DLD1 (cell line): ENCODE data around the gene BOC.

ENCODE experiments used
- in situ Hi-C: cut with HindIII; loops from 2 replicates; pipeline ENCODE4 v1.10.0; 2017; ENCODE audit warnings: low sequenced_read_pairs

BOC gene

DNA sequence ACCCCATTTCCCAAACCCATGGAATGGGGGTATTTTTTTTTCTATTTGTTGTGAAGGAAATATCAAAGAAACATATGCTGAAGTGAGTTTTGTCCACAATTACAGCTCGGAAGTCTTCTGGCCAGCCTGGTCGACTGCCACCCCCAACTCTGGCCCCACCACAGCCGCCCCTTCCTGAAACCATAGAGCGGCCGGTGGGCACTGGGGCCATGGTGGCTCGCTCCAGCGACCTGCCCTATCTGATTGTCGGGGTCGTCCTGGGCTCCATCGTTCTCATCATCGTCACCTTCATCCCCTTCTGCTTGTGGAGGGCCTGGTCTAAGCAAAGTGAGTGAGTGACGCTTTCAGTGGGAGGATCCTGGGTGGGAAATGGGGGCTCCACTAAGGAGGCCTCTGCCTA is 71.9 kb downstream of the BOC start:
- in situ Hi-C loops = no loop called here

DNA sequence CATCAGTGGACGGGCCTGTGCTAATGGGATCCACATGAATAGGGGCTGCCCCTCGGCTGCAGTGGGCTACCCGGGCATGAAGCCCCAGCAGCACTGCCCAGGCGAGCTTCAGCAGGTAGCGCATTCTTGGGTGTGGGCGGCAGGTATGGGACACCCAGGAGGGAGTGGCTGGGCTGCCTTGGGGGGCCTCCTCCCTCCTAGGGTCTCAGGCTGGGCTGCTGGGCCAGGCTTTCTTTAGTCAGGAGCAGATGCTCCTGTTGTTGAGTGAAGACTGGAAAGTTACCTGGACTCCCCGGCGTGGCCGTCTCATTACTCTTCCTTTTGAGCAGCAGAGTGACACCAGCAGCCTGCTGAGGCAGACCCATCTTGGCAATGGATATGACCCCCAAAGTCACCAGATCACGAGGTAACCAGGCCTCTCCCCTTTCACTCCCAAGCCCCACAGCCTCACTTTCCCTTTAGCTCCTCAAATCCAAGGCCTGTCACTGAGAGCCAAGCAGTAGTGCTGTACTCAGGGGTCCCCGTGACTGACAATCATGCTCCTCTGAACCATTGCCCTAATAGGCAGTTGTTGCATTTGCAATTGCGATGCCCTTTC is 73.2 kb downstream of the BOC start:
- in situ Hi-C loops = no loop called here

DNA sequence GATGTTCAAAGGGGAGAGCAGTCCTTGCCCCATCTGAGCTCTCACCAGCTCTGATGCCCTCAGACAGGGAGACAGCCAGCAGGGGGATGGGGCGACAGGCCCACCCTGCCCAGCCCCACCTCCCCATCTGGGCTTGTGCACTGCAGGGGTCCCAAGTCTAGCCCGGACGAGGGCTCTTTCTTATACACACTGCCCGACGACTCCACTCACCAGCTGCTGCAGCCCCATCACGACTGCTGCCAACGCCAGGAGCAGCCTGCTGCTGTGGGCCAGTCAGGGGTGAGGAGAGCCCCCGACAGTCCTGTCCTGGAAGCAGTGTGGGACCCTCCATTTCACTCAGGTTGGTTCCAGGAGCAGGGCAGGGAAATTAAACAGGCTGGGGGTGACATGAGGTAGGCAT is 73.9 kb downstream of the BOC start:
- in situ Hi-C loops = no loop called here

DNA sequence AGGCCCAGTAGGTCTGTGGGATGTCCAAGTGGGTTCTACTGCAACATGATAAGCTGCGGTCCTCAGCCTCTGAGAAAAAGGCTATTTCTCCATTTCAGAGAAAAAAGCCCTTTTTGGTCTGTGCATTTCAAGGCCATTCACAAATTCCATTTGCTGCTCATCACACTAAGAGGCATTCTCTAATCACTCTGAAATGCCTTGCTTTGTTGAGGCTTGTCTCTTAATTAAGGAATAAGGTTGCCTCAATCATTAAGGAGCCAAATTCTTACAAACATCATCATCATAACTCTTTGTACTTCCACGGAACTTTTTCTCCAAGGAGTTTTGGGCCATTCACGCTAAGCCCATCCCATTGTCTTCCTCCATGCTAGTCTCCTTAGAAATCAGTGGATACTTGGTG is 74.4 kb downstream of the BOC start:
- in situ Hi-C loops = no loop called here

DNA sequence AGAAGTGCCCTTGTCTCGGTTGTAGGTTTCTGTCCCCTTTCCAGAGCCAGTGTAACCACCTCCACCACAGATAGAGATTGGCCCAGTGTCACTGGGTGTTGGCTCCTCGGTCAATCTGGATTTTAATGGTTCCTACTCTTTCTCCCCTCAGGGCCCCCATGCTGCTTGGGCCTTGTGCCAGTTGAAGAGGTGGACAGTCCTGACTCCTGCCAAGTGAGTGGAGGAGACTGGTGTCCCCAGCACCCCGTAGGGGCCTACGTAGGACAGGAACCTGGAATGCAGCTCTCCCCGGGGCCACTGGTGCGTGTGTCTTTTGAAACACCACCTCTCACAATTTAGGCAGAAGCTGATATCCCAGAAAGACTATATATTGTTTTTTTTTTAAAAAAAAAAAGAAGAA is 75.2 kb downstream of the BOC start:
- in situ Hi-C loops = no loop called here

DNA sequence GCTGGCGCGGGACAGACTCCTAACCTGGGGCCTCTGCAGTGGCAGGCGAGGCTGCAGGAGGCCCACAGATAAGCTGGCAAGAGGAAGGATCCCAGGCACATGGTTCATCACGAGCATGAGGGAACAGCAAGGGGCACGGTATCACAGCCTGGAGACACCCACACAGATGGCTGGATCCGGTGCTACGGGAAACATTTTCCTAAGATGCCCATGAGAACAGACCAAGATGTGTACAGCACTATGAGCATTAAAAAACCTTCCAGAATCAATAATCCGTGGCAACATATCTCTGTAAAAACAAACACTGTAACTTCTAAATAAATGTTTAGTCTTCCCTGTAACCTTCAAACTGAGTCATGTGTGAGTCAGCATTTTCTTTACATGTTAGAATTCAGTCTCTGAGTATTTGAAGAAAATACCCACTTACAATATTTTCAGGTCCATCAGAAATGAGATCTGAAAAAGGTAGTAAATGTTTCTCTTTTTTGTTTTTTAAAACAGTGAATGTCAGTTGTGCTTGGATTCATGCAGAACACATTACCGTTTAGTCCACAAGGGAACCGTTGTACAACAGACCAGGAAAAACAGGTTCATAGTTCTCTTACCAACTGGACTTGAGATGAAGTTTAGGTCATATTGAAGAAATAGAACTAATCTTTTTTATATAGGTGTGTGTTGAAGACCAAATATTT is 75.9 kb downstream of the BOC start:
- in situ Hi-C loops = no loop called here

DNA sequence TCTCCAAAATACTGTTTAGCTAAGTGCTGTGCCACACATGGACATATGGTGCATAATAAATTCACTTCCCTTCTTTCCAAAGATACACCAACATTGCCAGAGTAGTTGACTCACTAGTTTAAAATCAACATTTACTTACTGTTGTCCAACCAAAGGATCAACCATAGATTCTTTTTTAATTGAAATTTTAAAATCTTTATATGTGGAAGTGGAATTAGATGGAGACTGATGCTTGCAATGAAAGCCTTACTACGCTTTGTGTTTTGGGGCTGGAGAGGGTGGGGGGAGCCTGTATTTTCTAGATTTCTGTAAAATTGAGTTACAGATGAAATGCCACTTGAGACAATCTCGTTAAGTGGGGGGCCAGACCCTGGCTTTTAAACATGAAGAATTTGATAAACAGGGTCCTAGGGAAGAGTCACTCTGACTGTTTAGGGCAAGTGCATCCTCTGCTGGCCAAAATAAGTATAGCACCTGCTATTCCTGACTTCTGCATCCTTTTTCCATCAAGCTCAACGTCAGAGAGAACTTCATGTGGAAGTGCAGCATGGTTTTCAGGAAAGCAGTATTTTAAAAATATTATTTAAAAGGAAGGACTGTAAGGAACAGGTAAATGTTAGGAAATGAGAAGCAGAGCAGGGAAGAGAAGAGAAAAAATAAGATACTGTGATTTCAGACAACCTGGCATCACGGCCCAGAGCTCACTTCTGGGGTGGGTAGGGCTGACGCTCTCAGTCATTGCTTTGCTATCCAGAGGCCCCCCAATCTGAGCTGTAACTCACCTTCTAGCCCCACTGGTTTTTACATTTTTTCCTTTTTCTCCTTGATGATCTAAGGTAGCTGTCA is 76.7 kb downstream of the BOC start:
- in situ Hi-C loops = no loop called here

DNA sequence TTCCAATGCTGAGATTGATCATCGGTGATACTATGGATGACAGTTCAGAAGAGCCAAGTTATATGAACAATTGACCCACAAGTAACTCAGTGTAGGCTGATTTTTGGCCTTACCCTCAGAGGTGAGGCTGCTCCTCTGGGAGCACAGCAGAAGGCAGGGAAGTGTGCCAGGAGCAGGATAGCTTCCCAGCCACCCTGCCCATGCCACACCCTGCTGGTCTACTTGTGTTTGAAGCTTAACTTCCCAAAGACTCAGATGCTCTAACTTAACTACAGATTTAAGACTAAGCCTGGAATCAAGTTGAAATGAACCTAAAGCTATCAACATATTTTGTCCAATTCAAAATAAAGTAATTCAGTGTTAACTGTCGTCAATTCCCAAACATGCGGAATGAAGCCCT is 77.5 kb downstream of the BOC start:
- in situ Hi-C loops = no loop called here

DNA sequence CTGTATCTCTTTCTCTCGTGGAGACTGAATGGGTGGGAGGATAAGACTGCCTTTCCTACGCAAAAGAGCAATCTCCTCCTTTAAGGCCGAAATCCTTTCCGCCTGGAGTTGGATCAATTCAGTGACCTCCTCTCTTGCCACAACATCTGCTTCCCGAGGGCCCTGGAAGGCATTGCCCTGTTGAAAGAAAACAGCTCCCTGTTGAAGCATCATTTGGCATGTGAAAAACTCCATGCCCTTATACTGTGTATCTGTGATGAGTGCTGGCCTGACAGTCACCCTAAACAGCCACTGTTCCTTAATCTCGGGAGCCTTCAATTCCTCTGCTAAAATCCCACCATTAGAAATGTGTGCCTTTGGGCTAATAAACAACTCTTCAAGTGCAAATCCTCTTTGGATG is 80.2 kb downstream of the BOC start:
- in situ Hi-C loops = no loop called here

DNA sequence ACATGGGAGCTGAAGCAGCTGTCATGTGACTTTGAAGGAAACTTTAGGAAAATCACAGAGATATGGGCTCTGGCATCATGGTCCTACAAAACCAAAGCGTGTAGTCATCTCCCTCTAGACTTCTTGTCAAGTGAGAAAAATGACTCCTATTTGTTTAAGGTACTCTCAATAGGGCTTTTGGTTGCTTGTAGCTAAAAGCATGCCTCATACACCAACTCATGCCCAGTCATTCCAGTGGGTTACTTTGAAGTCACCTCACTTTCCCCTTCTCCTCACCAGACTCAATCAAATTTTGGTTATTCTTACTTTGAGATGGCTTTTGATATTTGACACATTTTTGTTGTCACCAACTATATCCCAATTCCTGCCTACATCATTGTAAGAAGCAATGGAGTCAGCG is 81.6 kb downstream of the BOC start:
- in situ Hi-C loops = no loop called here

DNA sequence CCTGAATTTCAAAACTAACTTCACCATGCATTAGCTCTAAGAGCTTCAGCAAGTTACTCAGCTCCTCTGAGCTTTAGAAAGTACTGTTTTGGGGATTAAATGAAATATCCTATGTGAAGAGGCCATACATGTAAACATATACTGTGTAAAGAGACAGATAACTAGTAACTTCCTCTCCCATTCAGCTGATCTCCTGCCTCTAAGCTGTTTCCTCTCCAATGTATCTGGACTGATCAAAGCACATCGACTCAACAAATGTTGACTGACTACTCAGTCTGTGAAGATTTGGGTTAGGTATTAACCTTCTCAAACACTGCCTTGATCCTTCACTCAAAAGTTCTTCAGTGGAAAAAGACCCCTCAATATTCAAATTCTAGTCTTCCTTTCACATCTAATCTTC is 82.0 kb downstream of the BOC start:
- in situ Hi-C loops = no loop called here

DNA sequence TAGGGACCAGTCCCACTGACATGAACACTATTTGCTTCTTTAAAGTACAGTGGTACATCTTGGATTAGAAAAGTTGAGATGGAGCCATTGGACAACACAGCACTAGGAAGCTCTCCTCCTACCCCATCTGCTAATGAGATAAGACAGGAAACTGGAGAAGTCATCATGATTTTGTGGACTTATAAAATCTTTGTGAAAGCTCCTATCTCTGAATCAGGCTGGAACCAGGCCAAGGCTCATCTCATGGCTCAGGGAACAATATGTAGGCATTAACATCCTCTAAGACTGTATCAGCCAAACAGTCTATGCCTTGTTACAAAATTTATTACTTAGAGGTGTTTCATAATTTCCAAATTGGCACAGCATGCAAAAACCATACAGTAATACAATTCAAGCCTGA is 84.1 kb downstream of the BOC start:
- in situ Hi-C loops = no loop called here

DNA sequence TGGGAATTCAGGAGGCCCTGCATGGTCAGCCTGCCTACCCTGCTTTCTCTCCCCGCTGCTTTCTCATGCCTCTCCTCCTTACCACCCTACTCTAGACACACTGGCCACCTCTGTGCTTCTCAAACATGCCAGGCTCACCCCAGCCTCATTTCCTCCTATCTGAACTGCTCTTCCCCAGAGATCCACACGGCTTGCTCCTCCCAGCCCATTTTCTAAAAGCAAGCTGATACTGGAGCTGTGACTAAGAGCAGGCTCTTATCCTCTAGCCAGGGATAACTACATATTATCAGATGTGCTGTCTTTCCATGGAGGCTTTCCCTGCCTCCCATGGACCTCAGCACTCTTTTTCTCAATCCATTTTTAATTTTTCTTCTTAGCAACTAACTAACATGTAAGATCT is 85.9 kb downstream of the BOC start:
- in situ Hi-C loops = no loop called here

DNA sequence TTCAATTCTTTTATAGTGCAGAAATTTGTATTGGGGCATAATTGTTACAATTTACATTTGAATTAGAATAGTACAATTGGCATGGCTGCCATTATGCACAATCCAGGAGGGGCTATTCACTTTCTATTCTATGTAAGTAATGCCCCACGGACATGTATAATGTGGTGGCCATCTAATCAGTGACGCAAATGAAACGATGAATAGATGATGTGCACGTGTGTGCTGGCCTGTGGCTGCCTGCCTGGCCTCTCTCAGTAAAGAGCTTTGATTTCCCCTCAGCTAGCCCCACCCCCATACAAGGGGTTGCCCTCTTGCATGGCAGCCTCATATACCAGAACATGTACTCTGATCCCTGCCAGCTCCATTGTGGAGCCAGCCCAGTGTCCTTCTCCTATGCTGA is 86.5 kb downstream of the BOC start:
- in situ Hi-C loops = no loop called here

DNA sequence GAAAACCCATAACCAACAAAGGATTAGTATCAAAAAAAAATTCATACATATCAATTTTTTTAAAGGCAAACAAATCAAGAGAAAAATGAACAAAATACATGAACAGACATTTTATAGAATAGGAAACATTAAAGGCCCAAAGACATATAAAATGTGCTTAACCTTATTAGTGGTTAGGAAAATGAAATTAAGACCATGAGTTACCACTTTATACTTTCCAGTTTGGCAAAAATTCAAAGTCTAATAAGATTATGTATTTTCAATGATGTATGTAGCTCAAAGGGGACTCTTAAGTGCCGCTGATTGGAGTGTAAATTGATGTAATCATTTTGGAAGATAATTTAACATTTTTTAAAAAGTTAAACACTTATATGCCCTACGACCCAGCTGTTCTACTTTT is 89.2 kb downstream of the BOC start:
- in situ Hi-C loops = no loop called here

DNA sequence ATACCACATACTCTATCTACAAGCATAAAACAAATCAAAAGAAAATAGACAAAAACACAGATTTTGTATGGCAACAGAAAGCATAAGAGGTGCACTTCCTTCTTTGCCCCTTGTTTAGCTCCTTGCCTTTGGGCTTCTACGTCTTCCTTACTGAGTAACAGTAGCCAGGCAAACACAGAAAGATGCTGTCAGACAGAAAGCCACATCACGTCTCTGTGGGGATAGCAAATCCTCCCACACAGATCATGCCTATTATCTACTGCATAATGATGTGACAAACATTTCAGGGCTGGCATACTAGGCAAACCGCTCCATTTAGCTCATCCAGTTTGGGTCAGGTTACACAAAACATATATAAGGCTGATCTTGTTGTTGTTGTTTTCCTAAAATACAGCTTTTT is 92.7 kb downstream of the BOC start:
- in situ Hi-C loops = no loop called here

DNA sequence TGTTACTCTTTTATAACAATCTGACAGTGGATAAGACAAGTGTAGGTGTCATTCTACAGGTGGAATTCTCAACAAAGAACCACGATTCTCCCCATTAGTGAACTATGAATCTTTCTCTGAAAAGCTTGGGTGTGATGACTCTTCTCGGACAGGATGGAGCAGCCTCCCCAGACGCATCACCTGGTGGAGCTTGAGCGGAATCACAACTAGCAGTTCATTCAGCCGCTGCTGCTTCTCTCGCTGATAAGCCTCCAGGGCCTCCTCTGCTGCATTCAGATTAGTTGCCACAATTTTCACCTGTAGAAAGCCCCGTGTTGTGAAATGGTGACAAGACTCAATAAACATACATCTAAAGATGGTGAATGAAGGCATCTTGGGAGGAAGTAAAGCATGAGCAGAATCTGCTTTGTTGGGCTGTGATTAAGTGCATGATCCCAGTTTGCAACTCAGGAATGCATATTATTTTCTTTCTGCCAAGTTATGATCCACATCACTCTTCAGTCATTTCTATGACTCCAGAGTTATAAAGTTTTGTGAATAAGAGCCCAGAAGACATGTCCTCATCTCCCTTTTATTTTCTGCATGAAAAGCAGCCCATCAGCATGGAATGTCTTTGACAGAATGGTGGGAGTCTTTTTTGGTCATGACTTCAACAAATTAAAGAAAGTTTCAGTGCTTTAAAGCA is 93.6 kb downstream of the BOC start:
- in situ Hi-C loops = no loop called here

DNA sequence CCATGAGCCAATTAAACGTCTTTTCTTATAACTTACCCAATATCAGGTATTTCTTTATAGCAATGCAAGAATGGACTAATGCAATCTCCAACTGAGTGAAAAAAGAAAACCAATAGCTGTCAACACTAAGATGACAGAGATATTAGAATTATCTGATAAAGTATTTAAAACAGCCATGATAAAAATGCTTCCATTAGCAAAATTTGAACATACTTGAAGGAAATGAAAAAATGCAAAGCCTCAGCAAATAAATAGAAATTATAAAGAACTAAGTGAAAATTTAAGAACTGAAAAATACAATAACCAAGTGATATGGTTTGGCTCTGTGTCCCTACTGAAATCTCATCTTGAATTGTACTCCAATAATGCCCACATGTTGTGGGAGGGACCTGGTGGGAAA is 99.6 kb downstream of the BOC start:
- in situ Hi-C loops = no loop called here

DNA sequence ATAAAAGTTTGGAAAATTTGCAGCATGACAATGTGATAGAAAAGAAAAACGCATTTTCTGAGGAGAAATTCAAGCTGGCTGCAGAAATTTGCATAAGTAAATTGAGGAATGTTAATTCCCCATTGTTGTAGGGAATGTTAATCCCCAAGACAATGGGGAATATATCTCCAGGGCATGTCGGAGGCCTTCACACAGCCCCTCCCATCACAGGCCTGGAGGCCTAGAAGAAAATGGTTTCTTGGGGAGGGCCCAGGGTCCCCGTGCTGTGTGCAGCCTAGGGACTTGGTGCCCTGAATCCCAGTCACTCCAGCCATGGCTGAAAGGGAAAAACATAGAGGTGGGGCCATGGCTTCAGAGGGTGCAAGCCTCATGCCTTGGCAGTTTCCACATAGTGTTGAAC is 101.1 kb downstream of the BOC start:
- in situ Hi-C loops = no loop called here

DNA sequence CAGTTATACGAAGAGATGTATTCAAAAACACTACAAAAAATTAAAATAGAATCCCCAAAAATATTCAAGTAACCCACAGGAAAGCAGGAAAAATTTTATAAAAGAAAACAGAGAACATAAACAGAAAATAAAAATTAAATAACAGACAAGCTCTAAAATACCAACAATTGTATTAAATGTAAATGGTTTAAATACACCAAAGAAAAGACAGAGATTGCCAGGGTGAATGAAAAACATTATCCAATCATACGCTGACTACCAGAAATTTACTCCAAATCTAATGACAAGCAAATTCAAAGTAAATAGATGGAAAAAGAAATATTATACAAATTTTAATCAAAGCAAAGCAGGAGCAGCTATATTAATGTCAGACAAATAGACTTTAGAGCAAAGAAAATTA is 103.6 kb downstream of the BOC start:
- in situ Hi-C loops = no loop called here

DNA sequence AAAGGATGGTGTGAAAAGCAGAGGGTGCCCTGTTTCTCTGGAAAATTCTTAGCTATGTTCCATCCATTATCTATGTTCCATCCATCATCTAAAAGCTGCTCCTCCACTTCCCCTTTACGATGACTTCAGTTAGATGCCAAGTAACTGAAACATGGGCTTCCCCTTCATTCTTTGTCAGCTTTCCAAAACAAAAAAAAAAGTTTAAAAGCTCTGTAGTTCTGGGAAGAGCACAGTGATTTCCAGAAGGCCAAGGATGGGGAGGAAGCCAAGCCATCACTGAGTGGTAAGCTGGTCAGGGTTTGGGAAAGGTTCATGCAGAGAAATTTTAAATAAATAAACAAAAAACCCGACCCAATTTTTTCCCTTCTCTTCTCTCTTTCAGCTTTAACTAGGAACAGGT is 118.4 kb downstream of the BOC start:
- in situ Hi-C loops = no loop called here

DNA sequence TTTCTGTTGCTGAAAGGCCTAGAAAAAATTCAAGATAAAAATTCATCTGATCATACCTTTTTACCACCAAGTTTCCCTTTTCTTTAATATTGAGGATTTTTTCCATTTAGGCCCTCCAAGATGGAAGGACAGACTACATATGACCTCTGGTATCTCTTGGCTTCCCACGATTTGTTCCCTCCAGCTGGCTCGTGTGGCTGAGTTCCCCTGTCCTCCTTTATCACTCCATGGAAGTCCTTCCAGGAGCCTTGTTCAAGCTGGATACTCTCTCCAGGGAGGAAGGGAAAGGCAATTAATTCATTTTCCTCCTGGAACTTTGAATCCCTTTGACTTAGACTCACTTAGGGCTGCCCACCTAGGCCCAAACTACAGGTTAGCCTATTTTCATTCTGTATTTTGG is 119.4 kb downstream of the BOC start:
- in situ Hi-C loops = no loop called here
